ENCODE results near the gene FLNA.
"Not testable (repeated sequence)": the region's sequence is repeated elsewhere in the genome, so short reads cannot be mapped to it uniquely, and the experiment has no call there.

The FLNA gene

DNA sequence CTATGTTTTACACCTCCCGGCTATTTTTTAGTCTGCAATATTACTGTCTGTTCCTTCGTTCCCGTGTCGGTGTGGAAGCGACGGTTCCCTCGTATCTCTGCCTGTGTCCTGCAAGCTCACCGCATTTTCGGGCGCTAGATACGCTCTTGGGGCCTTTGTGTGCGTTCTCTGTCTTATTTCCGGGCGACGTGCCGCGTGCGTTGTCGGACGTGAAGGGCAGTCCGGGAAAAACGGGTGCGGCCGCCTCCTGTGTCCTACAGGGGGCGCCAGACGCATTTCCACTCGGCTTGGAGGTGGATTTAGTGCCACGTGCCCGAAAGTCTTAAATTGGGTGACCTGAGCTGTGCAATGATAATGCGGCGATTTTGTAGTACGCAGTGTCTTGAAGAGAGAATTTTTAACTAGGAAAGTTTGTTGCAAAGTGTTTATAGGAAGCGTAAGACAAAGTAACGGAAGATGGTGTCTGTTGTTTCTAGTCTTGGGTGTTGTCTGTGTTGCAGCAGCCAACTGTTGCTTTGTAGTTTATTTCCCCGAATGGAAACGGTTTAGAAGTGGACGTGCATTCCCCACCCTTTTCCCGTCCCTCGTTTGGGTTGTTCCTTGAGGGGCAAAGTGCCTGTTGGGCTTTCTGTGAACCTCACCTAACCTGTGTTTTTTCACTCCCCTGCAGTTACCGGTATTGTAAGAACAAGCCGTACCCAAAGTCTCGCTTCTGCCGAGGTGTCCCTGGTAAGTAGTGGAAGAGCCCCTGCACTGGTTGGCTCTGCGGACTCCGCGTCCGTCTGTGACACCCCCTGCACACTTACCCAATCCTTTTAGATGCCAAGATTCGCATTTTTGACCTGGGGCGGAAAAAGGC is 24.5 kb upstream of the FLNA start:
- DNase-seq (ENCODE audit: low spot score) = no peak

DNA sequence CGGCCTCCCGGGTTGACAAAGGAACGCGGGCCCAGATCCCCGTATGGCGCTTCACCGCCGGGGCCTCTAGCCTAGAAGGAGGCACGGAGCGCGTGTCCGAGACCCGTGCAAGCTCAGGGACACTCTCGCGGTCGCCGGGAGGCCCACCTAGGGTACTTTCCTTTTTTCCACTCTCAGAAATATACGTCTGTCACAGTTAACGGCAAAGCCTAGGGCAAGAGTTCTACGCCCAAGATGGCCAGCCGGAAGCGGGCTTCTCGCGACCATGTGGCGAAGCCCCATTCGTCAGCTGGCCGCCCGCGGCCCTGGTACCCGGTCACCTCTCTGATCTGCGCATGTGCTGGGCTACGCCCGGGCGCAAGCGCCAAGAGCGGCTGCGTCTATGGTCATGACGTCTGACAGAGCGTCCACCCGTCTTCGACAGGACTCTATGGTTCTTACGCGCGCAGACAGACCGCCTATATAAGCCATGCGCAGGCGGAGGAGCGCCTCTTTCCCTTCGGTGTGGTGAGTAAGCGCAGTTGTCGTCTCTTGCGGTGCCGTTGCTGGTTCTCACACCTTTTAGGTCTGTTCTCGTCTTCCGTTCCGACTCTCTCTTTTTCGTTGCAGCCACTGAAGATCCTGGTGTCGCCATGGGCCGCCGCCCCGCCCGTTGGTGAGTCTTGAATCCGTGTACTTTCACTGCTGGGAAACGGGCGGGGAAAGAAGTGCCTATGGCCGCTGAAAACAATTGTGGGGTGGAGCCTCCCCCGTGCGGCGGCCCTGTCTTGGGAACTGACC is 23.6 kb upstream of the FLNA start, which contains the start of gene RPL10:
TSS of gene RPL10 (plus strand) at position 490 of the 780 bp plus-strand sequence. CDS start at position 633, 143 bp downstream.
- DNase-seq (ENCODE audit: low spot score) = peak; percentile 98

DNA sequence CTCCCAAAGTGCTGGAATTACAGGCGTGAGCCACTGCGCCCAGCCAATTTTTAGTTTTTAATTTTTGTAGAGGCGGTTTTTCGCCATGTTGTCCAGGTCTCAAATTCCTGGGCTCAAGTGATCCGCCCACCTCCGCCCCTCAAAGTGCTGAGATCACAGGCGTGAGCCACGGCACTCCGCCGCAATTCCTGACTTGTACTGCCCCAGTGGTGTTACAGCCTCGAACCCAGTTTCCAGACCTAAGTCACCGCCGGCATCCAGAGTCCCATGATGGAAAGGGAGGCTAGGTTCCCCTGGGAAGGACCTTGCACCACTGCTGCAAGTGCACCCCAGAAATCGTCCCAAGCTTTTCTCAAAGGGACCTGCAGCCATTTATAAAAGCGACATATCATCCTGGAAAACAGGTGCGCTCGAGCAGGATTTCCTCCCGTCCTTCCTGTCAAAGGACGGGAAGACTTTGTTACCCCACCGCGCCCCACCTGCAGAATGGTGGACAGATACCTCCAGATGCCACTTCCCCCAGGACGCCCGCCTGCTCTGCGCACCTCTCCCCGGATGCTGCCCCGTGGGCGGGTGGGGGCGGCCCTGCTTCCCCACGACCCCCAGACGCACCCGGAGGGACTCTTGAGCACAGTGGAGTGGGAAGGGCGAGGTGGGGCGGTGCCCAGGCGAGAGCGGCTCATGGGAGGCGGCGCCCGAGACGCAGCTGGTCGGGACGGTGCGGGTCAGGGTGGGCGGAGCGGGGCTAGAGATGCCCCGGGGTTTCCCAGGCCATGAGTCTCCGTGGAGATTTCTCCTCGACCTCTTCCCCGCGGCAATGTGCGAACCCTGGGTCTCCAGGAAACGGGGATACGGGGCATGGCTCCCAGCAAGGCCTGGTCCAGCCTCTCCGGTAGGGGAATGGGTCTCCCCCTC is 22.8 kb upstream of the FLNA start:
- DNase-seq (ENCODE audit: low spot score) = peak; percentile 64

DNA sequence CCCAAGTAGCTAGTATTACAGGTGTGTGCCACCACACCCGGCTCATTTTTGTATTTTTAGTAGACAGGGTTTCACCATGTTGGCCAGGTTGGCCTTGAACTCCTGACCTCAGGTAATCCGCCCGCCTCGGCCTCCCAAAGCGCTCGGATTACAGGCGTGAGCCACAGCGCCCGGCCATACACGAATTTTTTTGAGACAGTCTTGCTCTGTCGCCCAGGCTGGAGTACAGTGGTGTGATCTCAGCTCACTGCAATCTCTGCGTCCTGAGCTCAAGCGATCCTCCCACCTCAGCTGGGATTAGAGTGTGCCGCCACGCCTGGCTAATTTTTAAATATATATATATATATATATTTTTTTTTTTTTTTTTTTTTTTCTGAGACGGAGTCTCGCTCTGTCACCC is 21.9 kb upstream of the FLNA start:
- DNase-seq (ENCODE audit: low spot score) = not testable (repeated sequence)

DNA sequence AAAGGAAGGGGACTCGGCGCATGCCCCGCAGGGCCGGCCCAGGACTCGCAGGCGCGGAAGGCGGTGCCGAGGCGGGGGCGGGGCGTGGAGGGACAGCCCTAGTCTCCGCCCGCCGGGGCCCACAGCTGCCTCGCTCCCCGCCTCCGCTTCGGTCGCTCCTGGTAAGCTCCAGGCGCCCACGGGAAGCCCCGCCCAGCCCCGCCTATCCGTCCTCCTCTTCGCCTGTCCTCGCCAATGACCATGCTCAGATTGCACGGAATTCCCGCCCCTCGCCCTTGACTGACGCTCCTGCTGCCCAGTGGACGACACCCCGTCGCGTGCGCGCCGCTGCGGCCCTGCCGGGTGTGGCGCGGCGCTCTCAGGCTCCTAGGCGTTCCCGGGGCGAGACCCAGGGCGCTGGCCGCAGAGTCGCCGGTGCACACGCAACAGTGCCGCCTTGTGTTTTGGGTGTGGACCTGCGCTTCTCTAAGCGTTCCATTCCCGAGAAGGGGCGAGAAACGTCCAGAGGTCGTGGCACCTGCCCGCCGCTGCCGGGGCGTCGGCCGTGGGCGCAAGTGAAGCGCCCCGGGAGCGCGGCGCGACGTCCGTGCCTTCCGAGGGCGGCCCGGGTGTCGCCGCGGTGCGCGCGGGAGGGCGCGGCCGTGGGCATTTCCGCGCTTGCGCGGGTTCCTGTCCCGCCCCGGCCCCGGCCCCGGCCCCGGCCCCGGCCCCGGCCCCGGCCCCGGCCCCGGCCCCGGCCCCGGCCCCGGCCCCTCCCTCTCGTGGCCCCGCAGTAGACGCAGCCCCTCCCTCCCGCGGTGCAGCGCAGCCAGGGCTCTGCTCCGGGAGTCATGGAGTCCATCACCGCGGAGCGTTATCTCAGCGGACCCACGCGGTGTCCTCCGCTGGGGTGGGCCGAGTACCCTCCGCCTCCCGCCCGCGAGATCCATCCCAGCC is 15.6 kb upstream of the FLNA start:
- DNase-seq (ENCODE audit: low spot score) = not testable (repeated sequence)

DNA sequence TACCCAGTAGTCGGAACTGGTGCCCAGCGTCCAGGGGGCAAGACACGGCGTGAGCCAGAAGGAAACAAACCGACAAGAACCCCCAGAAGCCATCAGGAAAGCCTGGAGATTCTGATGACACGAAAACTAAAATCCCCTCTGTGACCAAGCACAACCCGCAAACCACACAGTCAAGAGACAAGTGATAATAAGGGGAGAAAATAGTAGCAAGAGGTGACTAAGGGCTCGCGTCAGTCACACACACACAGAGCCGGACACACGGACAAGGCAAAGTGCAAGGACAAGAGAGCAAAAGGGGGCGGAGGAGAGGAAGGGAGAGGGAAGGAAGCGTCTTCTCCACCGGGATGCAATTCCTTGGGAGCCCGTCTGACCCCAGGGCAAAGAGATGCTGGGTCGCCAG is 14.2 kb upstream of the FLNA start:
- DNase-seq (ENCODE audit: low spot score) = not testable (repeated sequence)

DNA sequence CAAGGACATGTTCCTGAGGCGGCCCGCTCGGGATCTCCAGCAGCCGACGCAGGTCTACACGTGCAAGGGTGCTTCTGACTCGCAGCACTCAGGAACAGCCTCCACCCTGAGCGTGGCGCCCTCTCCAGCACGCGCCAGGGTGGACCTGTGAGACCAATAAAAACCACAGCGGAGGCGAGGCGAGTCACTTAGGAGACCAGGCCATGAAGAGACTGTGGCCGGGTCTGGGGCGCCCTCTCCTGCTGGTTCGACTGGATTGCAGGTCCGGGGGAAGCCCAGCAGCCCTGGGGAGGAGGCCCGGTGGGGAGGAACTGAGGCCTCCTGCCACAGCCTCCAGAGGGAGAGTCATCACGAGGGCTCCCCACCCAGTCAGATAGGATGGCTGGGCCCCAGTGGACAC is 13.7 kb upstream of the FLNA start:
- not testable (repeated sequence) for DNase-seq (ENCODE audit: low spot score)

DNA sequence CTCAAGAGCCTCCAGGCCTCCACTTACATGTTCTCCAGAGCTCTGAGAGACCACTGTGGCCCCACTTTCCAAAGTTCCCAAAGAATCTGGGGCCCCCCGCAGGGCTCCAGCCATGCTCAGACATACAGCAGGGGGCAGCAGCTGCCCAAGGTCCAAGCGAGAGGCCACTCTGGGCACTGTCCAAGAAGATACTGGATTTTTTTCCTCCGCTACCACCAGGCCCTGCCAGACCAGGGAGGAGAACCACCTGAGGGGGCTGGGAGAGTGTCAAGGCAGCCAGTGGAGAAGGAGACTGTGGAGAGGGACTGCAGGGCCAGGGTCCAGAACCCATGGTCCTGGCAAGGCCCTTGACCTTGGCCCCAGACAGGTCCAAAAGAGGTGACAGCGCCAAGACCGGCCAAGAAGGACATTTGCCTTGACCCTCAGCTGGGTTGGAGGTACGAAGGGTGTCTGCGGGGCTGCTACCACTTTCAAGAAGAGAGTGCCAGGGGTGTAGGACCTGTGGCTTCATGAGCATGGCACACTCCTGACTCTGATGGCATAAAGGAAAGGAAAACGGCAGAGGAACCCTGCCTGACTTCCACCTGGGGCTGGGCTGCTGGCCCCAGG is 10.0 kb upstream of the FLNA start:
- DNase-seq (ENCODE audit: low spot score) = no peak

DNA sequence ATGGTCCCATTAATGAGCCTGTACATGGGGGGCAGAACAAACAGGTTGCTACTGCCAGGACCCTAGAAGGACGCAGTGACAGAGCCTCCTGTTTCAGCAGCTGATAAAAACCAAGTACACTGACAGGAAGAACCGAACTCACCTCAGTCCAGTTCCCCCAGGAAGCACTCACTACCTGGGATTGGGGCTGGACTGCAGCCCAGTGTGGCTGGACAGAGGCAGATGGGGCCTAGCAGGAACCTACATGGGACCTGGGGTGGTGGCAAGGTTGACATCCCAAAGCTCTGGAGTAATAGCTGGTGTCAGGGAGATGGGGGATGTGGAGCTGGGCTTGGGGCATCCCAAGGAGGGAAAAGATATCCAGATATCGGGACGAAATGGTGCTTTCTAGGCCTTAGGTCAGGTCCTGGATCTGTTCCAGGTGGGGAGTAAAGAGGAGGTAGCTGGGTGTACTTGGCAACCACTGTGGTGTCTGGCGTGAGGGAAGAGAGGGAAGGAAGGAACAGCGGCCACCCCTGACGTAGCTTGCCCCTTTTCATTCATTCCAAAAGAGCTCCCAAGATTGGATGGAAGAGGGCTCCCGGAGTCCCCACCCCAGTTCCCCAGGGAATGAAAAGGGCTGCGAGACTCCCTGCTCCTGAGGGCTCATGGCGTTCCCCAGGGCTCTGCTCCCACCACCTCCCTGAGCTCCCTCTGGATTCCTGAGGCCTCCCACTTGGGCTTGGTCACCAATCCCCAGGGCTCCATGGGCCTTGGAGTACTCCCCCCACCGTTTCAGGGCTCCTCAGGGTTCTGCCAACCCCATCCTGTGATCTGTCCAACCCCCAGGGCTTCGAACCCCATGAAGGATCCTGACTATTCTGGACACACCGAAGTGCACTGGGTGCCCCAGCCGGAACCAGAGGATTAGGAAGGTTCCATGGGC is 9.2 kb upstream of the FLNA start:
- DNase-seq (ENCODE audit: low spot score) = no peak

DNA sequence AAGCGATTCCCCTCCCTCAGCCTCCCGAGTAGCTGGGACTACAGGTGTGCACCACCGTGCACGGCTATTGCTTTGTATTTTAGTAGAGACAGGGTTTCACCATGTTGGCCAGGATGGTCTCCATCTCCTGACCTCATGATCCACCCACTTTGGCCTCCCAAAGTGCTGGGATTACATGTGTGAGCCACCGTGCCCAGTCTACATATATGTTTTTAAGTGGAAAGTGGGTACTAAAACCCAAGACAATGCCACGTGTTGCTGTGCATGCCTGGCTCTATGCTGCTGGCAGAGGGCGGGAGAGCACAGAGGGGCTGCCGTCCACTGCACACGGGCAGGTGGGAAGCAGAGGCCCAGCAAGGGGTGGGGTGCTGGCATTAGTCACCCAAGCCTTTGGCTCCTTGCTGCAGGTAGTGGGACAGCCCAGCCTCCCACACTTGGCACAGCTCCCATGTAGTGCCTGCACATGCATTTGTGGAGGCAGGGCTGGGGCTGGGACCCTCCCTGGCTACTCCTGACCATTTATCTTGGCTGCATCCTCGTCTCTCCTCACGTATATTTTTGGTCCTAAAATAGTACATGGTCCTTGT is 8.1 kb upstream of the FLNA start:
- DNase-seq (ENCODE audit: low spot score) = no peak

DNA sequence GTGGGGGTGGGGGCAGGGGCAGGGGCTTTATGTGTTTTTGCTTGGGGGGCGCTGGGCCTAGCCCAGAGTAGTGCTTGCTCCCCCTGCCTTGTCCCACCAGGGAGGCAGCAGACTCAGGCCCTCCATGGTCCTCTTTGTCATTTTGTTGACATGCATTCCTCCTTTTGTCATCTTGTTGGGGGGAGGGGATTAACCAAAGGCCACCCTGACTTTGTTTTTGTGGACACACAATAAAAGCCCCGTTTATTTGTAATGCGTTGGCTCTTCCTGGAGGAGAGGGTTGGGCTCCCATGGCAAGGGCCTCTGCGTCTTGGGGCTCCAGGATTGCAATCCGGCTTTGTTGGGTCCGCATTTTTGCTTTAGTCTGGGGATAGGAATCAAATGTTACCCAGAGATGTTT is 6.8 kb upstream of the FLNA start:
- no peak for DNase-seq (ENCODE audit: low spot score)

DNA sequence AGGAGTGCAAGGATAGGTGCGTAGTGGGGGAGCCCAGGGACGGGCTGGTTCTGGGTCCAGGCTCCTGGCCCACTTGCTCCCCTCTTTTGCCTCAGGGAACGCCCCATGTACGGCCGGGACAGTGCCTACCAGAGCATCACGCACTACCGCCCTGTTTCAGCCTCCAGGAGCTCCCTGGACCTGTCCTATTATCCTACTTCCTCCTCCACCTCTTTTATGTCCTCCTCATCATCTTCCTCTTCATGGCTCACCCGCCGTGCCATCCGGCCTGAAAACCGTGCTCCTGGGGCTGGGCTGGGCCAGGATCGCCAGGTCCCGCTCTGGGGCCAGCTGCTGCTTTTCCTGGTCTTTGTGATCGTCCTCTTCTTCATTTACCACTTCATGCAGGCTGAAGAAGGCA is 6.4 kb upstream of the FLNA start:
- no peak for DNase-seq (ENCODE audit: low spot score)

DNA sequence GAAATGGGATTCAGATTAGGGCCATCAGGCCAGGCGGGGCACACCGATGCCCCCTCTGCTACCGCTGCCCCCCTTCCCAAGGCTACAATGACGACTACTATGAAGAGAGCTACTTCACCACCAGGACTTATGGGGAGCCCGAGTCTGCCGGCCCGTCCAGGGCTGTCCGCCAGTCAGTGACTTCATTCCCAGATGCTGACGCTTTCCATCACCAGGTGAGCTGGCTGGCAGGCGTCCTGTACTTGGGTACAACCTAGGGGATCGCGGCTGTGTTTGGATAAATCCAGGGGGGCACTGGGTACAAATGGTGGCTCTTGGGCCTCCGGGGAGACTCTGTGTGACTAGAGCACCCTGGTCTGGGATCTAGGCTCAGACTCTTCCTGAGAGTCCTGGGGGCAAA is 5.7 kb upstream of the FLNA start:
- no peak for DNase-seq (ENCODE audit: low spot score)

DNA sequence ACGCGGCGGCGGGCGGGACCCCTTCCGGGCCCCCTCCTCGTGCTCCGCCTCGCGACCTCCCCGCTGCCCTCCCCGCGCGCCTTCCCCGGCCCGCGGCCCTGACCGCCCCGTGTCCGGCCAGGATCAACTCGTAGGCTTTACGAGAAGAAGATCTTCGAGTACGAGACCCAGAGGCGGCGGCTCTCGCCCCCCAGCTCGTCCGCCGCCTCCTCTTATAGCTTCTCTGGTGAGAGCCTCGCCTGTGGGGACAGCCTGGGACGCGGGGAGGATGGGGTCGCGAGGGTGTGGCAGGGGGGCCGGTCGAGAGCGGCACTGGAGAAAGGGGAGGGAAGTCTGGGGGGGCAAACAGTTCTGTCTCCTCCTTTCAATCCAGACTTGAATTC is 5.1 kb upstream of the FLNA start:
- no peak for DNase-seq (ENCODE audit: low spot score)

DNA sequence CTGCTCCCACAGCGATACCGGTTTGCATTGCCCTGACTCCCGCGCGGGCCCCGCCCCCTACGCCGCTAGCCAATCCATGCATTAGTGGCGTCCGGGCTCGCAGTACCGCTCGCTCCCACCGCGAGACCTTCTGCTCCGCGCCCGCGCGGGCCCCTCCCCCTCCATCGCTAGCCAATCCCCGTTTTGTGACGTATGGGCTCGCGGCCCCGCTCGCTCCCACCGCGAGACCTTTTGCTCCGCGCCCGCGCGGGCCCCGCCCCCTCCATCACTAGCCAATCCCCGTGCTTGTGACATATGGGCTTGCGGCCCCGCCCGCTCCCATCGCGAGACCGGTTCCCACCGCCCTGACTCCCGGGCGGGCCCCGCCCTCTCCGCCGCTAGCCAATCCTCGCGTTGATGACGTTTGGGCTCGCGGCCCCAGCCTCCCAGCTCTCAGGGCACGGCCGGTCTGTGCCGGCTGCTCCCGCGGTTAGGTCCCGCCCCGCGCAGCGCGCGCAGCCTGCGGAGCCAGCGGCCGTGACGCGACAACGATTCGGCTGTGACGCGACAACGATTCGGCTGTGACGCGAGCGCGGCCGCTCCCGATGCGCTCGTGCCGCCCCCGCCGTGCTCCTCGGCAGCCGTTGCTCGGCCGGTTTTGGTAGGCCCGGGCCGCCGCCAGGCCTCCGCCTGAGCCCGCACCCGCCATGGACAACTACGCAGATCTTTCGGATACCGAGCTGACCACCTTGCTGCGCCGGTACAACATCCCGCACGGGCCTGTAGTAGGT is 4.5 kb upstream of the FLNA start, which contains the start of gene EMD:
TSS of gene EMD (plus strand) at position 497 of the 770 bp plus-strand sequence. CDS start at position 687, 190 bp downstream.
- peak; percentile 84 for DNase-seq (ENCODE audit: low spot score)

DNA sequence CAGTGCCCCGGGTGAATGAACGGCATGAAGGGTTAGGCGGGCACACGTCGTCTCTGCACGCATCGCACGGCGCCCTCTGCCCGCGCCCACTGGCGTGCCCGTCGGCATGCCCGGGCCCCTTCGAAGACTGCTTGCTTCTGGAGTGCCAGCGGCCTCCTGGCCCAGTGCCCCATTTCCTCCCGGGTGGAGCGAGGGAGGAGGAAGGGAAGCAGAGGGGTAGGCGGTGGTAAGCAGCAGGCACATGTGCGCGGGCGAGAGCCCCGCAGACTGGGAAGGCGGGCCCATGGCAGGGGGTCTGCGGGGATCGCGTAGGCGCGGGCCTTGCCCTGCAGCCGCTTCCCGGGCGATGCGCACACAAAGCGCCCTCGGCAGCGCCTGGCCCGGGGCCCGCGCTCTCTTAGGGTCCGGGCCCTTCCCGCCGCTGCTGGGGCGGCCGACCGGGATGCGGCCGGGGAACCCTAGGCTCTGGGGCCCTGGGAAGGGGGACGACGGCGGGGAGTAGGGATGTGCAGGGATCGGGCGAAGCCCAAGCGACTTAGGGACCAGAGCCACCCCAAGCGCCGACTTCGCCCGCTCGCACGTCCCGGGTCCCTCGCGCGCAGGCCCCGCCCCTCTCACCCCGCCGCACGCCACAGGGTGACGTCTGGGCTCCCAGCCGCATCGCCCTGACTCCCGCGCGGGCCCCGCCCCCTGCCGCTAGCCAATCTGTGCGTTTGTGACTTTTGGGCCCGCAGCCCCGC is 3.8 kb upstream of the FLNA start:
- peak; percentile 80 for DNase-seq (ENCODE audit: low spot score)

DNA sequence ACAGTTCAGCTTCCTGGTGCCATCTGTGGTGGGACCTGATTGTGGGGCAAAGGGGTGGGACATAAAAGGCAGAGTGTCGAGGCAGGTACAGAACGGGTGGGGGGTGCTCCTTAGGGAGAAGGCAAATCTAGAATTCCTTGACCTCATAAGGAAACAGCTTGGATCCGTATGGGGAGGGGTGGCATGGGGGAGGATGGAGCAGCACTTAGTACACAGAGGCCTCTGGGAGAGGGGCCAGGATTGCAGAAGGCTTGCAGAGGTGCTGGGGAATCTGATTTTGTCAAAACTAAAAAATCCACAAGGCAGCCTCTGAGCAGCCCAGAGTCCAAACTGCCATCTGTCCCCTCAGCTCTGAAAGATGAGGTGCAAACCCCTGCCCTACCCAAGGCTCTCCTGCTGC is 2.3 kb upstream of the FLNA start:
- no peak for DNase-seq (ENCODE audit: low spot score)

DNA sequence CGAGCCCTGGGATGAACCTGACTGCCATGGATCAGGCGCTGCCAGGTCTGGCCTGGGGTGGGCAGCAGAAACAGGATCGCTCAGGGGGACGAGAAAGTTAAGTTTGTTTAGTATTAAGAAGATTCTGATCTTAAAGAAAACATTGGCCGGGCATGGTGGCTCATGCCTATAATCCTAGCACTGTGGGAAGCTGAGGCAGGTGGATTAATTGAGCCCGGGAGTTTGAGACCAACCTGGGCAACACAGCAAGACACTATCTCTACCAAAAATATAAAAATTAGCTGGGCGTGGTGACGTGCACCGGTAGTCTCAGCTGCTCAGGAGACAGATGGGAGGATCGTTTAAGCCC is 696 bp upstream of the FLNA start:
- no peak for DNase-seq (ENCODE audit: low spot score)

Data from hepatic stellate cell (primary cell).